Mucosa of rectum (tissue), 2 donors: ENCODE data around the gene RPP40.

ENCODE experiments used
- H3K27ac ChIP-seq, 2 donors: one replicate each; pipeline ENCODE4 v1.7.0; 2013; ENCODE audit warnings: inconsistent platforms in 2 of 2, low read depth in 2 of 2, low read length in 2 of 2
- H3K27me3 ChIP-seq, 2 donors: one replicate each; pipeline ENCODE4 v1.7.0; 2013; ENCODE audit warnings: low read length in 2 of 2; ENCODE audit not compliant: control insufficient read depth in 2 of 2, insufficient read depth in 2 of 2
- H3K36me3 ChIP-seq, 2 donors: one replicate each; pipeline ENCODE4 v1.7.0; 2013; ENCODE audit warnings: low read length in 2 of 2; ENCODE audit not compliant: control insufficient read depth in 2 of 2, insufficient read depth in 2 of 2
- H3K4me1 ChIP-seq, 2 donors: one replicate each; pipeline ENCODE4 v1.7.0; 2013; ENCODE audit warnings: low read length in 2 of 2, mild to moderate bottlenecking in 1 of 2; ENCODE audit not compliant: control insufficient read depth in 2 of 2, insufficient read depth in 2 of 2
- H3K4me3 ChIP-seq, 2 donors: one replicate each; pipeline ENCODE4 v1.7.0; 2013; ENCODE audit warnings: low read length in 2 of 2
- H3K9ac ChIP-seq, 2 donors: one replicate each; pipeline ENCODE4 v1.7.0; 2013; ENCODE audit warnings: low read length in 2 of 2, low read depth in 1 of 2, mild to moderate bottlenecking in 1 of 2
- H3K9me3 ChIP-seq, 2 donors: one replicate each; pipeline ENCODE4 v1.7.0; 2013; ENCODE audit warnings: low read length in 2 of 2; ENCODE audit not compliant: control insufficient read depth in 2 of 2
- donor health status: healthy.
- donor health status: Normal muscosa, but diverticular disease.

The RPP40 gene

DNA sequence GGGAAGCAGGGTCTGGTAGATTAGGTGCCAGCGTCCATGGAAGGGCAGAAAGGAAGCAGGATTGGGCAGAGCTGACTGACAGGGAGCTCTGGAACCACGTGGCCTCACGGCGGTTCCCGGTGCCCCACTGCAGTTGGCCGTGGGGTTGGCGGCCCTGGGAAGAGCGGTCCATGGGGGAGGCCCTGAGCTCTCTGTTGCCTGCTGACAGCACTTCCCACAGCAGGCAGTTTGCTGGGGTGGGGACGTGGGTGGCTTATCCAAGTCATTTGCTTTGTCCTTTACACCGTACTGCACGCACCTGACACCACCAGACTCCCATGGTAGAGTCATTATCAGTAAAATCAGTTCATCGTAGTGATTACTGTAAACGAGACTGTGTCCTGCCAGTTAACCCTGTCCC lies 56.1 kb downstream of the RPP40 start:
- Histone ChIP-seq H3K4me1 (peaks cover 0 to 4% of the 10 kb centered on the region in 2 donors), H3K27me3 (no peaks in the 10 kb centered on the region), H3K27ac (no peak overlapping the region), H3K36me3 (peaks cover 42 to 50% of the 10 kb centered on the region in 2 donors), H3K9ac (no peak overlapping the region), H3K4me3 (no peak overlapping the region), H3K9me3 (no peaks in the 10 kb centered on the region)

DNA sequence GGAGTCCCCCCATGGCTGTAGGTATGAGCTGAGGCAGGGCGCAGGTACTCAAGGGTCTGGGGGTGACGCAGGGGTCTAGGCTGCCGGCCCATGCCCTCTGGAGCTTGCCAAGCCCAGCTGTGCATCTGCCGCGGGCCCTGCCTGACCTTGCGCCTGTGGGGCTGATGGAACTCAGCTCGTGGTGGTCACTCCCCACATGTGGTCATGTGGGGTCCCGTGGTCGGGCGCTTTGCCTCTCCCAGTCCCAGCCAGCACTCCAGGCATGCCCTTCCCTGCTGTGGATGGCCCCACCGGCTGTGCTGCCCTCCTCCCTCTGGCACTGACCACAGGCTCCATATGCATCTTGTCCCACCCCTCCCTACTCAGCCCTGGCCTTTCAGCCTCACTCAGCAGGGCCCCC lies 57.3 kb downstream of the RPP40 start:
- Histone ChIP-seq H3K36me3 (peaks cover 34 to 46% of the 10 kb centered on the region in 2 donors), H3K9ac (no peak overlapping the region), H3K4me3 (no peak overlapping the region), H3K27me3 (no peaks in the 10 kb centered on the region), H3K27ac (no peak overlapping the region), H3K4me1 (peaks cover 0 to 10% of the 10 kb centered on the region in 2 donors), H3K9me3 (no peaks in the 10 kb centered on the region)
